ENCODE measurements around the gene FBXL15.

- TF ChIP-seq CTCF (conservative IDR thresholded peaks at IDR 0.05 in 1 of 2, IDR thresholded peaks at IDR 0.05 in 1 of 2; ENCODE audit: low read depth in 1 of 2, low read length in 2 of 2) (no peak), EZH2 (IDR thresholded peaks at IDR 0.05; ENCODE audit: low read length, missing control alignments) (no peak)
Observed at GRCh38 chr10:102420714-102421506, at the start of gene FBXL15.
